ENCODE data around the gene RFK. TPM values are rescaled to one million over a fixed set of nuclear protein-coding genes. Genes with fewer than 3 reads are reported as not detected.

Gene RFK
- total and polyA plus RNA-seq, 2 of the 13 experiments (the other 11 are each of a cell fraction or from before 2014, with no cell fraction given): 18.2 to 37.2 TPM

- no peak for TF ChIP-seq ZNF407 (CRISPR knock-in tag; IDR thresholded peaks at IDR 0.05; ENCODE audit: not compliant biosample characterization)
Measured at GRCh38 chr9:76405340-76405739, 11.1 kb upstream of the RFK start (continued).

- no peaks in the 10 kb centered on the region for H3K27me3 ChIP-seq (ENCODE audit: control insufficient read depth in 1 of 2, insufficient read depth in 2 of 2, low read length in 2 of 2)
- H3K4me3 ChIP-seq (replicated peaks in 1 of 3; ENCODE audit: insufficient read depth in 1 of 3, low read depth in 2 of 3, low read length in 3 of 3): no peak overlapping the region
- POLR2A ChIA-PET: interaction anchor here (2.5 kb wide), 1 partner anchor 10 kb away, joined by 15 read pairs; the partner anchor contains the start of gene RFK
- no peak overlapping the region for H3K9ac ChIP-seq (ENCODE audit: insufficient read depth, low read depth, low read length)
- WGBS (ENCODE audit: low lambda C conversion rate): 46% methylated on average over 1 of the region's 1 CpG
- no peak overlapping the region for H3K4me2 ChIP-seq (ENCODE audit: low read depth, low read length)
- H2AFZ ChIP-seq (ENCODE audit: low read length): peak overlapping the region; percentile 27
- H3K36me3 ChIP-seq (replicated peaks in 1 of 2; ENCODE audit: control insufficient read depth in 1 of 2, insufficient read depth in 2 of 2, low read length in 2 of 2): no peaks in the 10 kb centered on the region
- no peaks in the 10 kb centered on the region for H3K9me3 ChIP-seq (ENCODE audit: low read length)
- no peaks in the 10 kb centered on the region for H4K20me1 ChIP-seq (ENCODE audit: insufficient read depth, low read length)
- intact Hi-C loops (cut with micrococcal nuclease; ENCODE audit: unreplicated experiment): loop anchor here (5.0 kb wide), 2 partner anchors 37 to 253 kb away; no protein-coding TSS in a partner anchor
- H3K27ac ChIP-seq (ENCODE audit: extremely low read length, insufficient read depth, low read length): no peak overlapping the region
- CTCF ChIA-PET (ENCODE audit: low intra/inter-chr PET ratio, low total read pairs): no interaction called here
- H3K4me1 ChIP-seq (ENCODE audit: insufficient read depth, low read length): peaks cover 50% of the 10 kb centered on the region
- FAIRE-seq (no peak), DNase-seq (ENCODE audit: low spot score) (no peak), ATAC-seq (no peak)
- H3K79me2 ChIP-seq (ENCODE audit: insufficient read depth, low read length): no peaks in the 10 kb centered on the region
- in situ Hi-C loops (cut with HindIII; ENCODE audit: extremely low pct_ligation_motif_present, low pct_unique_long_range_greater_than_20kb): no loop called here
- no TSS peak for BruUV-seq (replicated peaks)
- TF ChIP-seq ZFP36 (IDR thresholded peaks at IDR 0.05; ENCODE audit: borderline replicate concordance, low read depth, low read length, partially characterized antibody) (no peak), TFDP2 (CRISPR knock-in tag; IDR thresholded peaks at IDR 0.05) (no peak), ZFP41 (CRISPR knock-in tag; IDR thresholded peaks at IDR 0.05; ENCODE audit: borderline replicate concordance) (no peak), AKAP8 (CRISPR knock-in tag; IDR thresholded peaks at IDR 0.05) (no peak), ZNF782 (CRISPR knock-in tag; IDR thresholded peaks at IDR 0.05; ENCODE audit: borderline replicate concordance) (no peak), PRDM15 (CRISPR knock-in tag; IDR thresholded peaks at IDR 0.05) (no peak), CHCHD3 (CRISPR knock-in tag; IDR thresholded peaks at IDR 0.05) (no peak), ZNF773 (CRISPR knock-in tag; IDR thresholded peaks at IDR 0.05; ENCODE audit: borderline replicate concordance) (no peak)
Measured at GRCh38 chr9:76404401-76404800, 10.2 kb upstream of the RFK start.

All from HepG2 (cell line).